ENCODE data around the gene DENND4A. TPM values are rescaled to one million over a fixed set of nuclear protein-coding genes. Genes with fewer than 3 reads are reported as not detected.

The DENND4A gene
- total RNA-seq, 1 donor from 2014 or later = 21.9 TPM

DNA sequence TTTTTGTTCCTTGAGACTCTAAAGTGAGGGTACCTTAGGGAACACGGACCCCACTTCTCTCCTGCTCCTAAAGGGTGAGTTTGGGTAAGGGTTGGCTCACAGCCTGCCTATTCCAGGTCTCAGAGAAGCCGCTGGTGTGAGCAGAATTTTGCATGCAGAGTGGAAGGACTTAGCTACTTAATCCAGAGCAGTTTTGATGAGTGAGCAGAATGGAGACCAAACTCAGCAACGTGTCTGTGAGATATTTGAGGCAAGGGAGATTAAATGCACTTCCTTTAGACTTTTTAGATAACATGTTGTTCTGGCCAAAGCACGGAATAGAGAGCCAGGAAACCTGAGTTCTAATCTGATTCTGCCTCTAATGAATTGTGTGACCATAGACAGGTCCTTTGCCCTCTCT, 165.2 kb downstream of the DENND4A start:
- no peak overlapping the region for H3K4me3 ChIP-seq
- no peak overlapping the region for H3K27ac ChIP-seq
- intact Hi-C loops (cut with DNase I) = no loop called here
- peaks cover 13 to 18% of the 10 kb centered on the region in 2 donors for H3K36me3 ChIP-seq
- no peaks in the 10 kb centered on the region for H3K27me3 ChIP-seq
- no peaks in the 10 kb centered on the region for H3K4me1 ChIP-seq
- H3K9me3 ChIP-seq = no peaks in the 10 kb centered on the region
- DNase-seq (ENCODE audit: low spot score in 2 of 2) = no peak
- TF ChIP-seq, protein P1, sequence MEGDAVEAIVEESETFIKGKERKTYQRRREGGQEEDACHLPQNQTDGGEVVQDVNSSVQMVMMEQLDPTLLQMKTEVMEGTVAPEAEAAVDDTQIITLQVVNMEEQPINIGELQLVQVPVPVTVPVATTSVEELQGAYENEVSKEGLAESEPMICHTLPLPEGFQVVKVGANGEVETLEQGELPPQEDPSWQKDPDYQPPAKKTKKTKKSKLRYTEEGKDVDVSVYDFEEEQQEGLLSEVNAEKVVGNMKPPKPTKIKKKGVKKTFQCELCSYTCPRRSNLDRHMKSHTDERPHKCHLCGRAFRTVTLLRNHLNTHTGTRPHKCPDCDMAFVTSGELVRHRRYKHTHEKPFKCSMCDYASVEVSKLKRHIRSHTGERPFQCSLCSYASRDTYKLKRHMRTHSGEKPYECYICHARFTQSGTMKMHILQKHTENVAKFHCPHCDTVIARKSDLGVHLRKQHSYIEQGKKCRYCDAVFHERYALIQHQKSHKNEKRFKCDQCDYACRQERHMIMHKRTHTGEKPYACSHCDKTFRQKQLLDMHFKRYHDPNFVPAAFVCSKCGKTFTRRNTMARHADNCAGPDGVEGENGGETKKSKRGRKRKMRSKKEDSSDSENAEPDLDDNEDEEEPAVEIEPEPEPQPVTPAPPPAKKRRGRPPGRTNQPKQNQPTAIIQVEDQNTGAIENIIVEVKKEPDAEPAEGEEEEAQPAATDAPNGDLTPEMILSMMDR (IDR thresholded peaks at IDR 0.05) = no peak

DNA sequence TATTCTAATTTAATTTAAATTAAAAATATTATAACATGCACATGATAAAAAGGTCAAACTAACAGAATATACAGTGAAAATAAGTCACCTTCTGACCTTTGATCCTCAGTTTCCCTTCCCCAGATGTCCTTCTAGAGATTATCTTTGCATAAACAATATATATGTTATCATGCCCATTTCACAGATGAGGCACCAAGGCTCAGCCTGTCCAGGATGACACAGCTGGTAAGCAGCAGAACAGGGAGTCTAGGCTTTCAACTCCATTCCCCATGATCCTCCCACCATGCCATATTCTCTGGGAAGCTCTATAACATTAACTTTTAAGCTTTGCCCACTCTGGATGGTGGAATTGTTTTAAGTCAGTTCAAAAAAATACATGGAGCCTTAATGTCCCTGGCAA, 169.0 kb downstream of the DENND4A start:
- no peaks in the 10 kb centered on the region for H3K27me3 ChIP-seq
- no peak overlapping the region for H3K4me3 ChIP-seq
- H3K36me3 ChIP-seq = peaks cover 13 to 18% of the 10 kb centered on the region in 2 donors
- H3K9me3 ChIP-seq = no peaks in the 10 kb centered on the region
- TF ChIP-seq, protein P1 (IDR thresholded peaks at IDR 0.05) = no peak
- intact Hi-C loops (cut with DNase I) = no loop called here
- H3K4me1 ChIP-seq = no peaks in the 10 kb centered on the region
- DNase-seq (ENCODE audit: low spot score in 2 of 2) = no peak
- no peak overlapping the region for H3K27ac ChIP-seq

DNA sequence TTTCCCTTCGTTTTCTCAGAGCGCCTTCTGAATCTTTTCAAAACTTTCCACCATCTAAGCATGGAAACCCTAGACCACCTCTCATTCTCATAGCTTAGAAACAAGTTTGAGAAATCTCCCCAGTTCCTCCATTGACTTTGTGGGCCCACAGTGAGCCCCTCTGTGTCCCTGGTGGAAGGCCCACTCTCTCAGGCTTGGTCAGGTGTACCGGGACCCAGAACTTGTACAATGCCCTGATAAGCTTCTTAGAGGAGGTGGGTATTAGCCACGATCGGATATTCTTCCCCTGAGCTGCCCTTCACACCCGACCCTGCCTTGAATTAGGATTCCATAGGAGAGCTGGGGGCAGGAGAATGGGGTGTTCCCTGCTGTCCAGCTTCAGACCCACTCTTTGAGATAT, 170.5 kb downstream of the DENND4A start, which contains the start of gene SLC24A1:
Gene SLC24A1, plus strand, starts transcription at position 301 of the 400 bp plus-strand sequence. CDS start 2,143 bp downstream, outside the sequence.
- TF ChIP-seq, protein P1 (IDR thresholded peaks at IDR 0.05) = no peak
- H3K4me3 ChIP-seq = no peak within 1 kb of the TSS
- no peaks in the 10 kb centered on the region for H3K4me1 ChIP-seq
- DNase-seq (ENCODE audit: low spot score in 2 of 2) = no peak
- no peaks in the 10 kb centered on the region for H3K9me3 ChIP-seq
- peaks cover 13 to 18% of the 10 kb centered on the region in 2 donors for H3K36me3 ChIP-seq
- no peak within 1 kb of the TSS for H3K27ac ChIP-seq
- intact Hi-C loops (cut with DNase I) = no loop called here
- H3K27me3 ChIP-seq = no peaks in the 10 kb centered on the region

GRCh38 chr15:65620833-65621232, 171.3 kb downstream of the DENND4A start:
- Histone ChIP-seq H3K4me3 (no peak overlapping the region), H3K36me3 (peaks cover 13 to 14% of the 10 kb centered on the region in 2 donors), H3K27me3 (no peaks in the 10 kb centered on the region), H3K27ac (no peak overlapping the region), H3K4me1 (no peaks in the 10 kb centered on the region), H3K9me3 (no peaks in the 10 kb centered on the region)
- intact Hi-C loops (cut with DNase I) = no loop called here
- TF ChIP-seq, protein P1 (IDR thresholded peaks at IDR 0.05) = no peak
- no peak for DNase-seq (ENCODE audit: low spot score in 2 of 2)

DNA sequence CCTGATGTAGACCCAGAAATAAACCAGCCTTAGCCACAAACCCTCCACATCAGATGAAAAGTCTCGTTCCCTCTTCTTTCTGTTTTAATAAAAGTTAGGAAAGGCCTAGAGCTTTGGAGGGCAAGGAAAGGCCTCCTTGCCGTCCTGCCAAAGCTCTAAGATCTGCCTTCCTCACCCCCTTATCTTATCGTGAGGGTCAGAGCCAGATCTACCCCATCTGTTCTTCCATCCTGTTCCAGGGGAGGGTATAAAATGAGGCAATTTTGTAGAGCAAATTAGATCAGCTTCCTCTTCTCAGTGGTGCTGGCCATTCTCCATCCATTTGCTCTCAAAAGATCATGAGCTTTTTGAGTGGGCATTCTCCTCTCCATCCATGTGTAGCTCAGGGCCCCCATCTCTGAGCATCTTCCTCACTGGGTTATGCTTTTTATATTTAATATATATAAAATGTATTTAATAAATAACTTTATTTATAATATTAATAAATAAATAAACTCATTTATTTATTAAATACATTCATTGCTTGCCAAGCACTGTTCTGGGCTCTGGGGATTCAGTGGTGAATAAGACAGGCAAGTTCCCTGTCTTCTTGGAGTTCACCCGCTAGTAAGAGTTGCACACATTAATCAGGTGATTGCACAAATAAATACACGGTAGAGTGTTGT, 172.3 kb downstream of the DENND4A start:
- Histone ChIP-seq H3K4me3 (no peak overlapping the region), H3K9me3 (no peaks in the 10 kb centered on the region), H3K27ac (no peak overlapping the region), H3K27me3 (no peaks in the 10 kb centered on the region), H3K36me3 (peaks cover 4 to 5% of the 10 kb centered on the region in 2 donors), H3K4me1 (no peaks in the 10 kb centered on the region)
- DNase-seq (ENCODE audit: low spot score in 2 of 2) = no peak
- intact Hi-C loops (cut with DNase I) = loop anchor here (10.0 kb wide), 1 partner anchor 875 kb away; the partner anchor contains the start of gene SNAPC5
- TF ChIP-seq, protein P1 (IDR thresholded peaks at IDR 0.05) = no peak
